K562 (cell line): ENCODE results near the gene DGKB. TPM values are rescaled to one million over a fixed set of nuclear protein-coding genes. Genes with fewer than 3 reads are reported as not detected.

Experiments
- ATAC-seq: fragments of 200-7000 bp; cut with Tn5 transposase; 3 replicates; pipeline ENCODE4 v1.9.1; 2020; ENCODE audit warnings: moderate library complexity
- BruUV-seq: library from RNA; stranded (reverse); fragments of 400-500 nt; replicated peaks from 2 replicates; lab custom pipeline; 2021; lab: Mats Ljungman, UMichigan
- CTCF ChIA-PET: fragments of 300-600 bp; formaldehyde crosslinking; extraction: SDS; loops from one replicate; lab custom pipeline; 2021; ENCODE audit warnings: low intra/inter-chr PET ratio; lab: Yijun Ruan, JAX
- POLR2A ChIA-PET: fragments of 300-600, 350-650 bp; sonication (Branson Sonifier 250); formaldehyde crosslinking; extraction: SDS; loops from one replicate; lab custom pipeline; 2021; ENCODE audit warnings: antibody characterized with exemption, inconsistent platforms; lab: Yijun Ruan, JAX
- DNase-seq, 4 experiments: peaks; one replicate each; pipeline versions ENCODE4 v3.0.0 to v3.0.0-alpha.2; 2011 to 2018; ENCODE audit warnings: low spot score in 3 of 4, mixed read lengths in 3 of 4; ENCODE audit errors: extremely low read depth in 1 of 4
- FAIRE-seq: peaks from 2 replicates; lab custom pipeline; 2011; peaks lifted over from hg19 to GRCh38; lab: Jason Lieb, UNC
- H2AFZ ChIP-seq: 2 replicates; pipeline ENCODE4 v1.6.0; 2011; ENCODE audit warnings: low read depth, low read length, control low read depth, inconsistent platforms
- H3K27ac ChIP-seq: fragments of 200-600 bp; 3 replicates; pipeline ENCODE4 v1.8.0; 2011; ENCODE audit warnings: low read depth, mild to moderate bottlenecking, control low read depth, inconsistent platforms, low read length, moderate library complexity, mixed read lengths; ENCODE audit errors: extremely low read depth
- H3K27me3 ChIP-seq, 2 experiments: fragments of 300-600 bp in 1 of 2; 2 replicates in 1 of 2; 3 replicates in 1 of 2; pipeline versions ENCODE4 v1.6.0 to v1.8.0; 2011; ENCODE audit warnings: inconsistent platforms in 2 of 2, low read length in 2 of 2, mild to moderate bottlenecking in 1 of 2, mixed read lengths in 1 of 2, moderate library complexity in 1 of 2; ENCODE audit not compliant: control insufficient read depth in 2 of 2, insufficient read depth in 2 of 2
- H3K36me3 ChIP-seq: fragments of 300-600 bp; 3 replicates; pipeline ENCODE4 v1.8.0; 2011; ENCODE audit warnings: mild to moderate bottlenecking, low read length, inconsistent platforms; ENCODE audit not compliant: control insufficient read depth, insufficient read depth
- H3K4me1 ChIP-seq, 2 experiments: fragments of 200-600 bp in 1 of 2; replicated peaks in 1 of 2; 2 replicates in 1 of 2; 3 replicates in 1 of 2; pipeline versions ENCODE4 v1.5.1 to v1.8.0; 2011; ENCODE audit warnings: inconsistent platforms in 2 of 2, low read length in 2 of 2, mild to moderate bottlenecking in 1 of 2, mixed read lengths in 1 of 2, moderate library complexity in 1 of 2; ENCODE audit not compliant: control insufficient read depth in 2 of 2, insufficient read depth in 2 of 2
- H3K4me2 ChIP-seq: 2 replicates; pipeline ENCODE4 v1.6.1; 2011; ENCODE audit warnings: low read length, control low read depth, inconsistent platforms, mixed read lengths; ENCODE audit not compliant: insufficient read depth
- H3K4me3 ChIP-seq: fragments of 200-600 bp; sonication (generic), shearing (Covaris generic); 2 replicates; pipeline ENCODE4 v1.5.1; 2016; ENCODE audit warnings: control low read depth, inconsistent platforms
- H3K79me2 ChIP-seq: fragments of 200-600 bp; 3 replicates; pipeline ENCODE4 v1.8.0; 2011; ENCODE audit warnings: low read length, inconsistent platforms; ENCODE audit not compliant: control insufficient read depth, insufficient read depth
- H3K9ac ChIP-seq, 2 experiments: 2 replicates each; pipeline versions ENCODE4 v1.6.0 to v1.6.1; 2011; ENCODE audit warnings: low read depth in 2 of 2, low read length in 2 of 2, control low read depth in 1 of 2, inconsistent platforms in 1 of 2, mild to moderate bottlenecking in 1 of 2, mixed read lengths in 1 of 2; ENCODE audit not compliant: insufficient read depth in 1 of 2
- H3K9me1 ChIP-seq: one replicate; pipeline ENCODE4 v1.6.0; 2011; ENCODE audit warnings: inconsistent platforms, mild to moderate bottlenecking, low read length, moderate library complexity; ENCODE audit not compliant: control insufficient read depth, insufficient read depth
- H3K9me3 ChIP-seq: replicated peaks from 2 replicates; pipeline ENCODE4 v1.5.1; 2011; ENCODE audit warnings: low read depth, low read length, inconsistent platforms; ENCODE audit not compliant: control insufficient read depth, insufficient read depth
- H4K20me1 ChIP-seq: replicated peaks from 2 replicates; pipeline ENCODE4 v1.6.1; 2011; ENCODE audit warnings: low read length, inconsistent platforms, mixed read lengths; ENCODE audit not compliant: control insufficient read depth, insufficient read depth
- ATF6 ChIP-seq: sonication (generic); formaldehyde crosslinking; IDR thresholded peaks from 2 replicates; pipeline ENCODE4 v1.4.0; 2020; ENCODE audit warnings: mild to moderate bottlenecking, missing genetic modification reagents
- C11orf30 ChIP-seq: fragments of 450-650 bp; IDR thresholded peaks from 2 replicates; pipeline ENCODE4 v1.6.1; 2016; ENCODE audit warnings: low read depth, mild to moderate bottlenecking
- HNRNPUL1 ChIP-seq: fragments of 200-400 bp; formaldehyde crosslinking; IDR thresholded peaks from 2 replicates; pipeline ENCODE4 v1.6.1; 2017; ENCODE audit warnings: low read length
- KLF6 ChIP-seq: fragments of 250-450 bp; sonication (Bioruptor Pico); IDR thresholded peaks from 2 replicates; pipeline ENCODE4 v1.4.0; 2020; ENCODE audit warnings: mild to moderate bottlenecking, moderate library complexity, borderline replicate concordance
- MEF2A ChIP-seq: IDR thresholded peaks from 2 replicates; pipeline ENCODE4 v1.6.1; 2011; ENCODE audit warnings: low read depth, mild to moderate bottlenecking, low read length, moderate library complexity; ENCODE audit not compliant: control insufficient read depth
- NFYB ChIP-seq: IDR thresholded peaks from 2 replicates; pipeline ENCODE4 v1.6.1; 2011; ENCODE audit warnings: mild to moderate bottlenecking, moderate library complexity; ENCODE audit not compliant: insufficient read length; ENCODE audit errors: extremely low read depth
- SRSF3 ChIP-seq: fragments of 200-400 bp; formaldehyde crosslinking; IDR thresholded peaks from 2 replicates; pipeline ENCODE4 v1.6.1; 2016; ENCODE audit warnings: mild to moderate bottlenecking, low read length, moderate library complexity; ENCODE audit not compliant: insufficient read depth
- ZBTB12 ChIP-seq: fragments of 250-450 bp; sonication (Bioruptor Pico); IDR thresholded peaks from 2 replicates; pipeline ENCODE4 v1.4.0; 2020
- ZNF140 ChIP-seq: fragments of 250-450 bp; sonication (Bioruptor Pico); IDR thresholded peaks from 2 replicates; pipeline ENCODE4 v1.8.0; 2021; ENCODE audit warnings: moderate library complexity, mild to moderate bottlenecking, inconsistent platforms
- WGBS: fragments of 100-300 bp; shearing (Covaris generic); methylation state at CpG from one replicate; pipeline ENCODE4 v1.1.6; 2016; ENCODE audit warnings: low coverage, mixed read lengths; ENCODE audit not compliant: insufficient coverage; ENCODE audit errors: missing lambda C conversion rate; 5-methylcytosine and 5-hydroxymethylcytosine counted together
- in situ Hi-C: fragments of 300-500 bp; cut with MboI; formaldehyde crosslinking; loops from 4 replicates; pipeline ENCODE4 v1.15.0; 2018; ENCODE audit warnings: inconsistent platforms, mixed read lengths
- intact Hi-C: fragments of 100-400 bp; cut with micrococcal nuclease; formaldehyde crosslinking; loops from 2 replicates; pipeline ENCODE4 v1.14.2; 2022
- polyA plus RNA-seq, 8 experiments: library from polyadenylated mRNA; depleted of rRNA in 4 of 8; stranded (reverse) in 5 of 8; unstranded in 3 of 8; fragments of >200 nt; fragmentation: Nextera tagmentation in 2 of 8; fragmentation: Illumina TruSeq in 1 of 8; extraction: Ambion mirVana in 2 of 8; extraction: Trizol in 1 of 8; gene quantifications; 2 replicates each; pipeline versions ENCODE4 v1.2.1 to v1.2.3, GENCODE V29; 2011 to 2014; ENCODE audit warnings: inconsistent platforms in 1 of 8, missing spikeins in 1 of 8
- total RNA-seq, 7 experiments: library from RNA; depleted of rRNA in 6 of 7; stranded (reverse); fragments of >200 nt in 6 of 7; fragmentation: Illumina TruSeq in 2 of 7; extraction: Trizol in 2 of 7; gene quantifications; 2 replicates each; pipeline versions ENCODE4 v1.2.1 to v1.2.3, GENCODE V29; 2011 to 2021; ENCODE audit warnings: low replicate concordance in 1 of 7
- TF ChIP-seq, protein P1 (sequence below): sonication (generic); formaldehyde crosslinking; IDR thresholded peaks from 2 replicates; pipeline ENCODE4 v1.8.1; 2023; ENCODE audit warnings: mild to moderate bottlenecking, missing genetic modification reagents

The DGKB gene
- total and polyA plus RNA-seq, 9 of the 15 experiments (the other 6 are each of a cell fraction or from before 2014, with no cell fraction given) = 0.01 TPM; not detected in 8

DNA sequence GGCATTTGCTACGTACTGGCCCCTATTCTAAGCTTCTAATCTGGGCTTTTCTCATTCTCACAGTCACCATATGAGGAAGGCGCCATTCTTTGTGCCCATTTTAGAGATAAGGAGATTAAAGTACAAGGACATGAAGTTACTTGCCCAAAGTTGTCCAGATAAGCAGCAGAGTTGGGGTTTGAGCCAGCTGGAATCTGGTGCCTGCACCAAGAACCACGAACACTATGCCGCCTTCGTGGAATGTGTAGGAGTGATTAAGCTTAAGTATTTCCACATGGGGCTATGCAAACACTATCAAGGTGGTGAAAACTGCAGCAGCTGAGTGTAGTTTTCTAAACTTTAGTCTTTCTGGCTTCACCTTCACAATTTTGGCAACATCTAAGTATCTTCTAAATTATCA is 570.4 kb downstream of the DGKB start:
- CTCF ChIA-PET = no interaction called here
- H4K20me1 ChIP-seq = no peaks in the 10 kb centered on the region
- POLR2A ChIA-PET = no interaction called here

More for the DNA sequence above, 570.4 kb downstream of the DGKB start:
- Histone ChIP-seq H3K4me2 (no peak overlapping the region), H3K27me3 (no peaks in the 10 kb centered on the region), H2AFZ (no peak overlapping the region), H3K9me3 (no peaks in the 10 kb centered on the region), H3K9ac (no peak overlapping the region), H3K9me1 (no peaks in the 10 kb centered on the region), H3K4me1 (no peaks in the 10 kb centered on the region), H3K79me2 (no peaks in the 10 kb centered on the region), H3K27ac (no peak overlapping the region), H3K4me3 (no peak overlapping the region), H3K36me3 (no peaks in the 10 kb centered on the region)
- no peak for FAIRE-seq
- TF ChIP-seq ZBTB12 (CRISPR knock-in tag) = no peak
- TF ChIP-seq SRSF3 = no peak
- TF ChIP-seq ATF6 (CRISPR knock-in tag) = no peak
- TF ChIP-seq MEF2A = no peak
- TF ChIP-seq KLF6 = no peak
- TF ChIP-seq C11orf30 = no peak
- TF ChIP-seq, protein P1, sequence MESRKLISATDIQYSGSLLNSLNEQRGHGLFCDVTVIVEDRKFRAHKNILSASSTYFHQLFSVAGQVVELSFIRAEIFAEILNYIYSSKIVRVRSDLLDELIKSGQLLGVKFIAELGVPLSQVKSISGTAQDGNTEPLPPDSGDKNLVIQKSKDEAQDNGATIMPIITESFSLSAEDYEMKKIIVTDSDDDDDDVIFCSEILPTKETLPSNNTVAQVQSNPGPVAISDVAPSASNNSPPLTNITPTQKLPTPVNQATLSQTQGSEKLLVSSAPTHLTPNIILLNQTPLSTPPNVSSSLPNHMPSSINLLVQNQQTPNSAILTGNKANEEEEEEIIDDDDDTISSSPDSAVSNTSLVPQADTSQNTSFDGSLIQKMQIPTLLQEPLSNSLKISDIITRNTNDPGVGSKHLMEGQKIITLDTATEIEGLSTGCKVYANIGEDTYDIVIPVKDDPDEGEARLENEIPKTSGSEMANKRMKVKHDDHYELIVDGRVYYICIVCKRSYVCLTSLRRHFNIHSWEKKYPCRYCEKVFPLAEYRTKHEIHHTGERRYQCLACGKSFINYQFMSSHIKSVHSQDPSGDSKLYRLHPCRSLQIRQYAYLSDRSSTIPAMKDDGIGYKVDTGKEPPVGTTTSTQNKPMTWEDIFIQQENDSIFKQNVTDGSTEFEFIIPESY (CRISPR knock-in tag) = no peak
- no peak for TF ChIP-seq NFYB
- TF ChIP-seq ZNF140 (CRISPR knock-in tag) = no peak
- no peak for TF ChIP-seq HNRNPUL1
- in situ Hi-C loops (no loop called here), intact Hi-C loops (no loop called here)
- no TSS peak for BruUV-seq
- ATAC-seq = no peak
- 0% methylated on average over 5 of the region's 5 CpGs for WGBS
- no peak for DNase-seq
